HG03378 (cell line): ENCODE results near the gene FBXO28.

Source experiments
- ATAC-seq: cut with Tn5 transposase; IDR thresholded peaks from one replicate; pipeline ENCODE4 v1.9.1; 2021; ENCODE audit warnings: mild to moderate bottlenecking, moderate library complexity; ENCODE audit not compliant: unreplicated experiment

The FBXO28 gene

GRCh38 chr1:224092601-224093000, 21.3 kb upstream of the FBXO28 start:
- no peak for ATAC-seq

GRCh38 chr1:224095339-224095738, 18.6 kb upstream of the FBXO28 start:
- no peak for ATAC-seq

- no peak for ATAC-seq
Measured at GRCh38 chr1:224095867-224096266, 18.0 kb upstream of the FBXO28 start.

GRCh38 chr1:224096773-224097172, 17.1 kb upstream of the FBXO28 start:
- ATAC-seq, result no peak

- ATAC-seq, result no peak
Measured at GRCh38 chr1:224098007-224098406, 15.9 kb upstream of the FBXO28 start.

GRCh38 chr1:224106568-224107281, 7.2 kb upstream of the FBXO28 start:
- peak; percentile 86 for ATAC-seq

GRCh38 chr1:224107282-224107625, 6.7 kb upstream of the FBXO28 start:
- ATAC-seq, result no peak

- no peak for ATAC-seq
Measured at GRCh38 chr1:224108991-224109390, 4.9 kb upstream of the FBXO28 start.

GRCh38 chr1:224109981-224110380, 3.9 kb upstream of the FBXO28 start:
- no peak for ATAC-seq

GRCh38 chr1:224113005-224113404, 906 bp upstream of the FBXO28 start:
- ATAC-seq, result no peak

GRCh38 chr1:224113545-224113917, 380 bp upstream of the FBXO28 start:
- no peak for ATAC-seq

GRCh38 chr1:224114787-224115175, 870 bp downstream of the FBXO28 start:
- no peak for ATAC-seq

- peak; percentile 56 for ATAC-seq
Measured at GRCh38 chr1:224116131-224116530, 2.2 kb downstream of the FBXO28 start.

GRCh38 chr1:224118688-224119087, 4.8 kb downstream of the FBXO28 start:
- ATAC-seq, result no peak

GRCh38 chr1:224123136-224123535, 9.2 kb downstream of the FBXO28 start:
- no peak for ATAC-seq

- no peak for ATAC-seq
Measured at GRCh38 chr1:224124220-224124619, 10.3 kb downstream of the FBXO28 start.

- ATAC-seq, result no peak
Measured at GRCh38 chr1:224127925-224128819, 14.3 kb downstream of the FBXO28 start.

GRCh38 chr1:224131253-224131652, 17.3 kb downstream of the FBXO28 start:
- ATAC-seq, result no peak

GRCh38 chr1:224132901-224133300, 19.0 kb downstream of the FBXO28 start:
- no peak for ATAC-seq

- no peak for ATAC-seq
Measured at GRCh38 chr1:224133741-224134299, 19.9 kb downstream of the FBXO28 start.

GRCh38 chr1:224137518-224137917, 23.6 kb downstream of the FBXO28 start:
- ATAC-seq, result no peak

GRCh38 chr1:224138198-224138597, 24.3 kb downstream of the FBXO28 start:
- no peak for ATAC-seq
